ENCODE results near the gene TIFAB. TPM values are rescaled to one million over a fixed set of nuclear protein-coding genes. Genes with fewer than 3 reads are reported as not detected.

The TIFAB gene
- total RNA-seq, 2 donors from 2014 or later: not detected

DNA sequence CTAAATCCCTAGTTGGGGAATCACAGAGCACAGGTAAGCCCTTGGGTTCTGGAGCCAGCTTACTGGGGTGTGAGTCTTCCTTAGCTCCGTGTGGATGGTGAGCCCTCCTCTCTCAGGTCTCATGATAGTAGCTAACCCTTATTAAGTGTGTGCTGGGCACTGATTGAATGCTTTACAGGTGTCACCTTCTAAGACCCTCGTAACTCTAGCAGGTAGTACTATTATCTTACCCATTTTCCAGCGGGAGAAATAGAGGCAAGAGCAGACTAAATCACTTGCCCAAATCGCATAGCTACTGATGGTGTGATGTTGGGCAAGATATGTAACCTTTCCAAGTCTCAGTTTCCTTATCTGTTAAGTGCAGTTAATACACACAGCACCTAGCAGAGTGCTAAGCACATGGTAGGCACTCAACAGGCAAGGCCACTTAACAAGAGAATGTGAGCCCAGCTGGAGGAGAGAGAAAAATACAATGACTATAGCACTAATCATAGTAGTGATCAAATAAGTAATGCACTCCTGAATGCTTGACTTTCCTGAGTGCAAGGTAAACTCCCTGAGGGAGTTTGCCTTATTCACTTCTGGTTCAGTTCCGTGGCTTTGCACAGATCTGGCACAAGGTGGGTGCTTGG, 4.7 kb downstream of the TIFAB start, which contains the start of gene DCANP1:
Gene DCANP1, minus strand, starts transcription at position 51 of the 632 bp plus-strand sequence. CDS start 240 bp downstream, outside the sequence.
- WGBS: 92% methylated on average over 5 of the region's 5 CpGs
- Histone ChIP-seq H3K27ac (no peak within 1 kb of the TSS), H3K27me3 (replicated peaks; ENCODE audit: insufficient read depth) (no peaks in the 10 kb centered on the region), H3K4me3 (no peak within 1 kb of the TSS), H3K9me3 (no peaks in the 10 kb centered on the region), H3K36me3 (no peaks in the 10 kb centered on the region), H3K4me1 (replicated peaks) (no peaks in the 10 kb centered on the region)
- no peak for DNase-seq (ENCODE audit: low spot score)
- intact Hi-C loops (cut with DNase I): no loop called here
- TF ChIP-seq, protein P1, sequence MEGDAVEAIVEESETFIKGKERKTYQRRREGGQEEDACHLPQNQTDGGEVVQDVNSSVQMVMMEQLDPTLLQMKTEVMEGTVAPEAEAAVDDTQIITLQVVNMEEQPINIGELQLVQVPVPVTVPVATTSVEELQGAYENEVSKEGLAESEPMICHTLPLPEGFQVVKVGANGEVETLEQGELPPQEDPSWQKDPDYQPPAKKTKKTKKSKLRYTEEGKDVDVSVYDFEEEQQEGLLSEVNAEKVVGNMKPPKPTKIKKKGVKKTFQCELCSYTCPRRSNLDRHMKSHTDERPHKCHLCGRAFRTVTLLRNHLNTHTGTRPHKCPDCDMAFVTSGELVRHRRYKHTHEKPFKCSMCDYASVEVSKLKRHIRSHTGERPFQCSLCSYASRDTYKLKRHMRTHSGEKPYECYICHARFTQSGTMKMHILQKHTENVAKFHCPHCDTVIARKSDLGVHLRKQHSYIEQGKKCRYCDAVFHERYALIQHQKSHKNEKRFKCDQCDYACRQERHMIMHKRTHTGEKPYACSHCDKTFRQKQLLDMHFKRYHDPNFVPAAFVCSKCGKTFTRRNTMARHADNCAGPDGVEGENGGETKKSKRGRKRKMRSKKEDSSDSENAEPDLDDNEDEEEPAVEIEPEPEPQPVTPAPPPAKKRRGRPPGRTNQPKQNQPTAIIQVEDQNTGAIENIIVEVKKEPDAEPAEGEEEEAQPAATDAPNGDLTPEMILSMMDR (IDR thresholded peaks at IDR 0.05): no peak
- TF ChIP-seq POLR2AphosphoS5 (IDR thresholded peaks at IDR 0.05): no peak
- TF ChIP-seq POLR2A (IDR thresholded peaks at IDR 0.05): no peak

GRCh38 chr5:135446615-135447014, 5.5 kb downstream of the TIFAB start:
- Histone ChIP-seq H3K36me3 (no peaks in the 10 kb centered on the region), H3K27ac (no peak overlapping the region), H3K4me3 (no peak overlapping the region), H3K4me1 (replicated peaks) (no peaks in the 10 kb centered on the region), H3K9me3 (no peaks in the 10 kb centered on the region), H3K27me3 (replicated peaks; ENCODE audit: insufficient read depth) (no peaks in the 10 kb centered on the region)
- WGBS: 95% methylated on average over 7 of the region's 7 CpGs
- intact Hi-C loops (cut with DNase I): no loop called here
- DNase-seq (ENCODE audit: low spot score): no peak
- TF ChIP-seq, protein P1 (IDR thresholded peaks at IDR 0.05): no peak
- TF ChIP-seq POLR2A (IDR thresholded peaks at IDR 0.05) (no peak), POLR2AphosphoS5 (IDR thresholded peaks at IDR 0.05) (no peak)

GRCh38 chr5:135446206-135446605, 5.9 kb downstream of the TIFAB start:
- no peak overlapping the region for H3K27ac ChIP-seq
- H3K27me3 ChIP-seq (replicated peaks; ENCODE audit: insufficient read depth): no peaks in the 10 kb centered on the region
- TF ChIP-seq, protein P1 (IDR thresholded peaks at IDR 0.05): no peak
- TF ChIP-seq POLR2AphosphoS5 (IDR thresholded peaks at IDR 0.05) (no peak), POLR2A (IDR thresholded peaks at IDR 0.05) (no peak)
- H3K36me3 ChIP-seq: no peaks in the 10 kb centered on the region
- WGBS: 93% methylated on average over 9 of the region's 9 CpGs
- no peak for DNase-seq (ENCODE audit: low spot score)
- H3K4me1 ChIP-seq (replicated peaks): no peaks in the 10 kb centered on the region
- intact Hi-C loops (cut with DNase I): no loop called here
- H3K9me3 ChIP-seq: no peaks in the 10 kb centered on the region
- no peak overlapping the region for H3K4me3 ChIP-seq

DNA sequence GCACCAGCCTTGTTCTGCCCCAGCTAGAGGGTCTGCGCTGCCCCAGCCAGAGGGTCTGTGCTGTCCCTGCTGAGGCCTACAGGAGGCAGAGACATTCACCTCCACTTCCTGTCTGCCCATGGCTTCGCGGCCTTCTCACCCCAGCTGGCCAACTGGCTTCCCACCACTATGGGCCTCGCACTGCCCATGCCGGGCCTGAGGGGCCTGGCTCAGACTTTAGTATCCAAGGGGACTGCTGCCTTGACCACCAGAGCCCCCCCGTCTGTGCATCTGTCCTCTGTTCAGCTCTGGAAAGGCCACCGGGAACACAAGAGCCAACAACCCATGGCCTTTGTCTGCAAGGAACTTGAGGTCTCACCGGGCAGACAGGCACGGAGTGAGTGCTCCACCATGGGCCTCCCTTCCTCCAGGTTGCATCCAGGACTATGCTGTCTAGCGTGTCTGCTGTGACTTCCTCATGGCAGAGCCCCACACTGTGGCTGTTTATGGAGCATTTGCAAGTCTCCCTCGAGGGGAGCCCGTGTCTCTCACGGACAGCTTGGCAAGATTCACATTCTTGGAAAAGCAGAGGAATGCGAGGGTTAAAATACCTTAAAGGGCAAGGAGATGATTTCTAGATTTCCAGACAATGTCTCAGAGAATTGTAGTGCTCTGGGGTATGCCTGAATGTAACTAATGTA, 6.7 kb downstream of the TIFAB start:
- Histone ChIP-seq H3K36me3 (no peaks in the 10 kb centered on the region), H3K4me3 (no peak overlapping the region), H3K4me1 (replicated peaks) (no peaks in the 10 kb centered on the region), H3K9me3 (no peaks in the 10 kb centered on the region), H3K27me3 (replicated peaks; ENCODE audit: insufficient read depth) (no peaks in the 10 kb centered on the region), H3K27ac (no peak overlapping the region)
- TF ChIP-seq POLR2AphosphoS5 (IDR thresholded peaks at IDR 0.05) (no peak), POLR2A (IDR thresholded peaks at IDR 0.05) (no peak)
- TF ChIP-seq, protein P1 (IDR thresholded peaks at IDR 0.05): no peak
- 86% methylated on average over 14 of the region's 14 CpGs for WGBS
- intact Hi-C loops (cut with DNase I): no loop called here
- no peak for DNase-seq (ENCODE audit: low spot score)

DNA sequence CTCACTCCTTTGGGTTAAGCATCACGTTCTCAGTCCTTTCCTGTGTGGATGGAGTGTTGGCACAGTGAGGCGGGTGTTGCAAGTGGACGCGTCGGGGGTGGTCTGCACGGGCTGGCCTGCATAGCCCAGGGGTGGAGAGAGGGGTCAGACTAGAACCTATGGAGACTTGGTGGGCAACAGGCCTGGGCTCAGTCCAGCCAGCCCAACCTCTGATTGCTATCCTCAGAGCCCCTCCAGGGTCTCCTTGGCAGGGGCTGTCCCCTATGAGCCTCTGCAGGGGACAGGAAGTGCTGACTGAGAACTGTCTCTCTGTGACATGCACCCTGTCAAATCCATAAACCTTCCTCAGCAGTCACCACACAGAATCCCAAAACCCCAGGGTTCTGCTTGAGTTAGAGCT, 7.3 kb downstream of the TIFAB start:
- 93% methylated on average over 6 of the region's 6 CpGs for WGBS
- no peak for DNase-seq (ENCODE audit: low spot score)
- no peaks in the 10 kb centered on the region for H3K9me3 ChIP-seq
- intact Hi-C loops (cut with DNase I): no loop called here
- TF ChIP-seq POLR2A (IDR thresholded peaks at IDR 0.05): no peak
- TF ChIP-seq, protein P1 (IDR thresholded peaks at IDR 0.05): no peak
- no peak for TF ChIP-seq POLR2AphosphoS5 (IDR thresholded peaks at IDR 0.05)
- H3K27ac ChIP-seq: no peak overlapping the region
- H3K4me1 ChIP-seq (replicated peaks): no peaks in the 10 kb centered on the region
- H3K27me3 ChIP-seq (replicated peaks; ENCODE audit: insufficient read depth): no peaks in the 10 kb centered on the region
- H3K36me3 ChIP-seq: no peaks in the 10 kb centered on the region
- no peak overlapping the region for H3K4me3 ChIP-seq
